BJ (cell line): Measurements from ENCODE around the gene DUSP7. TPM values are rescaled to one million over a fixed set of nuclear protein-coding genes. Genes with fewer than 3 reads are reported as not detected.

Experiments used
- CTCF ChIA-PET: fragments of 350-600 bp; formaldehyde crosslinking; extraction: SDS; loops from one replicate; lab custom pipeline; 2021; ENCODE audit warnings: antibody characterized with exemption, inconsistent platforms; lab: Yijun Ruan, JAX
- POLR2A ChIA-PET: fragments of 300-600 bp; sonication (Branson Sonifier 250); formaldehyde crosslinking; extraction: SDS; loops from one replicate; lab custom pipeline; 2021; ENCODE audit warnings: antibody characterized with exemption; lab: Charles Lee
- DNase-seq: peaks from one replicate; pipeline ENCODE4 v3.0.0-alpha.2; 2011; ENCODE audit warnings: low read depth
- H3K27me3 ChIP-seq: 2 replicates; pipeline ENCODE4 v1.6.0; 2011; ENCODE audit warnings: low read length; ENCODE audit not compliant: control insufficient read depth, insufficient read depth
- H3K36me3 ChIP-seq: 2 replicates; pipeline ENCODE4 v1.5.1; 2011; ENCODE audit warnings: low read length; ENCODE audit not compliant: control insufficient read depth, insufficient read depth
- H3K4me3 ChIP-seq: 2 replicates; pipeline ENCODE4 v1.5.1; 2011; ENCODE audit warnings: low read depth, mild to moderate bottlenecking, control low read depth, low read length
- polyA plus RNA-seq: library from polyadenylated mRNA; depleted of rRNA; stranded (reverse); fragments of >200 nt; gene quantifications from 2 replicates; pipeline ENCODE4 v1.2.3, GENCODE V29; 2011
- TF ChIP-seq, protein P1 (sequence below): IDR thresholded peaks from 2 replicates; pipeline ENCODE4 v1.5.1; 2011; ENCODE audit warnings: low read depth, mild to moderate bottlenecking, control low read depth, inconsistent platforms, low read length, moderate library complexity; ENCODE audit not compliant: insufficient read depth

DUSP7 gene
- polyA plus RNA-seq, 1 experiment: 37.0 TPM

DNA sequence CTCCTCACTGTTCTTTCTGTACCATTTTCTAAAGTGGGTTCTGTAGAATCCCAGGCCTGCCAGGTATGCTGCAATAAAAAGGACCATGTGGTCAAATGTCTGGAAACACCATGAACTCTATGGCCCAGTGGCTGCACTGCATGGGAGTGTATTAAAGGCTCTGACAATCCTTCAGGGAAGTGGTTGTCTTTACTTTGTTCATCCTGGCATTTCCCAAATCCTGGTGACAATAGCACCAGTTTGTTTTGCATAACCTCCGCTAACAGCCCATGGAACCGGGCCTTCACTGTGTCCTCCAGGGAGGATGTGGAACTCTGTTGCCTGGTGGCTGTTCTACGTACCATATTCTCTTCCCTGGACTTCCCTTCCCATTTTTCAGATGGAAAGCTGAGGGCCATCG, 11.2 kb upstream of the DUSP7 start:
- TF ChIP-seq, protein P1, sequence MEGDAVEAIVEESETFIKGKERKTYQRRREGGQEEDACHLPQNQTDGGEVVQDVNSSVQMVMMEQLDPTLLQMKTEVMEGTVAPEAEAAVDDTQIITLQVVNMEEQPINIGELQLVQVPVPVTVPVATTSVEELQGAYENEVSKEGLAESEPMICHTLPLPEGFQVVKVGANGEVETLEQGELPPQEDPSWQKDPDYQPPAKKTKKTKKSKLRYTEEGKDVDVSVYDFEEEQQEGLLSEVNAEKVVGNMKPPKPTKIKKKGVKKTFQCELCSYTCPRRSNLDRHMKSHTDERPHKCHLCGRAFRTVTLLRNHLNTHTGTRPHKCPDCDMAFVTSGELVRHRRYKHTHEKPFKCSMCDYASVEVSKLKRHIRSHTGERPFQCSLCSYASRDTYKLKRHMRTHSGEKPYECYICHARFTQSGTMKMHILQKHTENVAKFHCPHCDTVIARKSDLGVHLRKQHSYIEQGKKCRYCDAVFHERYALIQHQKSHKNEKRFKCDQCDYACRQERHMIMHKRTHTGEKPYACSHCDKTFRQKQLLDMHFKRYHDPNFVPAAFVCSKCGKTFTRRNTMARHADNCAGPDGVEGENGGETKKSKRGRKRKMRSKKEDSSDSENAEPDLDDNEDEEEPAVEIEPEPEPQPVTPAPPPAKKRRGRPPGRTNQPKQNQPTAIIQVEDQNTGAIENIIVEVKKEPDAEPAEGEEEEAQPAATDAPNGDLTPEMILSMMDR: no peak
- ChIA-PET POLR2A (no interaction called here), CTCF (interaction anchor here (0.8 to 1.6 kb wide), 4 partner anchors 11 to 55 kb away, joined by 3 to 5 read pairs (median 4); partner anchors contain the start of gene DUSP7)
- Histone ChIP-seq H3K36me3 (no peaks in the 10 kb centered on the region), H3K4me3 (no peak overlapping the region), H3K27me3 (no peaks in the 10 kb centered on the region)
- DNase-seq: no peak

DNA sequence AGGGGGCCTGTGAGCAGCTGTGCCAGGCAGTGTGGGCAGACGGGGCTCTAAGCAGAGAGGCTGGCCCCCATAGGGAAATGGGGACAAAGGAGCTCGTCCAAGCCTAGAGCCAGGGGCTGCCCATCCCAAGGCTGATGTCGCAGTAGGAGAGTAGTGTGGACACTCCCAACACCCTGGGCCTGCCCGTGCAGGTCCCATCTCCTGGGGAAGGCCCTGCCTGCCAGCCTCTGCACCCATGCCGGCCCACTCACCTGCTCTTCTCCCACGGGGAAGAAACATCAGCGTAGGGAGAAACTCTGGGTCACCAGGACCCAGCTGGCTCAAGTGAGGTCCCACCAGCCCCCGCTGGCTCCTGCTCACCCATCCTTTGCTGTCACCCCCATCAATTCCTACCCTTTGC, 10.7 kb upstream of the DUSP7 start:
- Histone ChIP-seq H3K36me3 (no peaks in the 10 kb centered on the region), H3K27me3 (no peaks in the 10 kb centered on the region), H3K4me3 (no peak overlapping the region)
- DNase-seq: no peak
- ChIA-PET CTCF (interaction anchor here (1.3 to 1.6 kb wide), 3 partner anchors 10 to 56 kb away, joined by 4 to 5 read pairs (median 4); partner anchors contain the start of gene DUSP7), POLR2A (interaction anchor here (0.7 kb wide), 1 partner anchor 11 kb away, joined by 3 read pairs; no protein-coding TSS in a partner anchor)
- TF ChIP-seq, protein P1: no peak

DNA sequence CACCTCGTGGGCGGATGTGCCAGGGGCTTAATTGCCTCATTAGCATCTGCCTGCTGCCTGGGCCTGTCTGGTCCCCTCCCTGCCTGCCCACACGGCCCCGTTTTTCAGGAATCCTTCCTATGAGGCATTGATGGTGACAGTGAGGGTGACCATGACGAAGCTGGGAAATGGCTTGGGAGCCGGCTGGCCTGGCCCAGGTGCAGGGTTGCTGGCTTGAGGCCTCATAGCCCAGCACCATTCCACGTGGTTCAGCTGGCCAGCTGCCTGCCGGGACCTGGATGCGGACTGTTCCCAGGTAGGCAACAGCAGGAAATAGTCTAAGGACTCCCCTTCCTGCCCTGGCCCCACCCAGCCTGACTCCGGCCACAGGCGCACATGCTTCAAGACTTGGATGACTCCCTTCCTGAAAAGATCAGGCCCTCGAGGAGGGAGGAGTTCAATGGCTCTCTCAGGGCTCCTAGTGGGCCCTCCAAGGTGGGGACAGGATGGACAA, 8.9 kb upstream of the DUSP7 start:
- POLR2A ChIA-PET: no interaction called here
- H3K4me3 ChIP-seq: no peak overlapping the region
- H3K27me3 ChIP-seq: no peaks in the 10 kb centered on the region
- no peaks in the 10 kb centered on the region for H3K36me3 ChIP-seq
- DNase-seq: no peak
- TF ChIP-seq, protein P1: no peak
- CTCF ChIA-PET: interaction anchor here (0.6 to 0.9 kb wide), 2 partner anchors 11 to 13 kb away, joined by 3 to 4 read pairs; no protein-coding TSS in a partner anchor

DNA sequence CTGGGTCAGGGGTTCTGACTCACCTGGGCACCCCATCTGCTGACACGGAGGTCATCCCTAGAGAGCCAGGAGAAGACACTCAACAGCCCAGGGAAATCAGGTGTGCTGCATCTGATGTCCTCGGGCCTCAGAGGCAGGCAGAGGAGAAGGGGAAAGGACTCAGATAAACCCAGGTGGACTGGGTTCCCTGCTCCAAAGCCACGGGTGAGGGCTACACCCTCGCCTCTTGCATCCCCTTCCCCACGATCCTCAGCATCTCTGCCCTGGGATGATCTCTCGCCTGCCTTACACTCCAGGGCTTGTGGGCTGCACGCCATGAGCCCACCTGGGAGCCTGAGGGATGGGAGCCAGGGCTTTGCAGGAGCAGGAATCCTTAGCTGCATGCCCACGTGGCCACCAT, 8.2 kb upstream of the DUSP7 start:
- ChIA-PET CTCF (no interaction called here), POLR2A (no interaction called here)
- no peaks in the 10 kb centered on the region for H3K27me3 ChIP-seq
- TF ChIP-seq, protein P1: no peak
- H3K36me3 ChIP-seq: no peaks in the 10 kb centered on the region
- no peak for DNase-seq
- no peak overlapping the region for H3K4me3 ChIP-seq

DNA sequence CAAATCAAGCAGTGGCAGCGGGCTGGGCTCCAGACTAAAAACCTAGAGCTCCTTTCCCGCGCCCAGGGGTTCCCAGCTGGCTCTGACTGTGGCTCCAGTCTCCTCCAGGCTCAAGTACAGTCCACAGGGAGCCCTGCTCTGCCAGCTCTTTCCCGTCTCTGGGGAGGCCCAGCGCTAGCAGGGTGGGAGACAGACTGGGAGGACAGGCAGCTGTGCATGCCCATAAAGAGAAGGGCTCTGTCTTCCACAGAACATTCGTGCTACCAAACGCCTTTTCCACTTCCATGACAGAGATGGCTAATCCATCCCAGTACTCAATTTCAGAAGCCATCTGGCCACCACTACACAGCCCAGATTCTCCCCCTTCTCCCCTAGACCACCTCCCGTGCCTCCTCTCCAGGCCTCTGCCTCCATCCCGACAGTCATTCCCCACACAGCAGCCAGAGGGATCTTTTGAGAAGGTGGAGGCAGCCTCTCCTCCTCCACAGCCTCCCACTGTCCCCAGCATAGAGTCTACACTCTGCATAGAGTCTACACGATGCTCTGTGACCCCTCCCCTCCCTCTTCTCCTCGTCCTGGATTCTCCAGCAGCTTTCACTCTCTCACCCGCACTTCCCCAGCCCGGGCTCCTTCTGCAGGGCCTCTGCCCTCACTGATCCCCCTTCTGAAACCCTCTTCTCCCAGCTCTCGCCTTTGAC, 6.8 kb upstream of the DUSP7 start:
- no peaks in the 10 kb centered on the region for H3K36me3 ChIP-seq
- CTCF ChIA-PET: interaction anchor here (0.5 to 0.7 kb wide), 2 partner anchors 79 to 144 kb away, joined by 3 read pairs; no protein-coding TSS in a partner anchor
- H3K4me3 ChIP-seq: no peak overlapping the region
- POLR2A ChIA-PET: no interaction called here
- H3K27me3 ChIP-seq: no peaks in the 10 kb centered on the region
- TF ChIP-seq, protein P1: no peak
- no peak for DNase-seq
